ENCODE measurements around the gene MED6.

MED6 gene

DNA sequence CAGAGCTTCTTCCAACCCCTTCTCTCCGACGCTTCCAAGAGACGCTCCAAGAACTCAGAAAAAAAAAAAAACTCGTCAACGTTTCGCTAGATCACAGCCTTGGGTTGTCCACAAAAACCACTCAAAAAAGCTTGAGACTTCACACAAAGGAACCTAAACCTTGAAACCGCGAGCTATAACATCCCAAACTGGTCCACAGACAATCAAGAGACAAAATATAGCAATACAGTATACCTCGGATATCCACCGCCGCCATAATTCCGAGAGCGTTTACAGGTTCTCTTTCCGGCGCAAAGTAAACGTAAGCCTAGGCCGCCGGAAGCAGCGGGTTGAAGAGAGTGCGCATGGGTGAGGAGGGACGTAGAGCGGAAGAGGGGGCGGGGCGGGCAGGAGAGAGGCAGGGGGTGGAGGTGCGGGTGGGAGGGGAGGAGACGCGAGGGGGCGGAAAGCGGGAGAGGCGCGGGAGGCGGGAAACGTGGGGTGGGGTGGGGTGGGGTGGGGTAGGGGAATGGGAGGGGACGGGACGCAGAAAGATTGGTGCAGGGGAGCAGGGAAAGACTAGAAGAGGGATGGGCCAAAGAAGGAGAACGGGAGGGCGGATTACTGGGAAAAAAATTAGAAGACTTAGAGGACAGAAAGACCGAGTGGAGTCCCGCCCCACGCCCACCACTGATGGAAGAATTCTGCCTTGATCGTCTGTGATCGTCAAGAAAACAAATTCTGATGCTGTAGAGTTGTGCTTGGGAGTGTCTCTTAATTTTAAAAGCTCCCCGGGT is at the start of gene MED6:
Gene MED6 (minus strand): TSS at position 274 of the 776 bp plus-strand sequence. CDS start 18 bp downstream, at position 256.
- in situ Hi-C loops (cut with MboI; ENCODE audit: low sequenced_read_pairs), result no loop called here

- in situ Hi-C loops (cut with MboI; ENCODE audit: low sequenced_read_pairs), result no loop called here
These were observed 49.3 kb upstream of the MED6 start for GRCh38 chr14:70649803-70650202.

GRCh38 chr14:70648346-70648745 is 47.9 kb upstream of the MED6 start:
- in situ Hi-C loops (cut with MboI; ENCODE audit: low sequenced_read_pairs), result no loop called here

DNA sequence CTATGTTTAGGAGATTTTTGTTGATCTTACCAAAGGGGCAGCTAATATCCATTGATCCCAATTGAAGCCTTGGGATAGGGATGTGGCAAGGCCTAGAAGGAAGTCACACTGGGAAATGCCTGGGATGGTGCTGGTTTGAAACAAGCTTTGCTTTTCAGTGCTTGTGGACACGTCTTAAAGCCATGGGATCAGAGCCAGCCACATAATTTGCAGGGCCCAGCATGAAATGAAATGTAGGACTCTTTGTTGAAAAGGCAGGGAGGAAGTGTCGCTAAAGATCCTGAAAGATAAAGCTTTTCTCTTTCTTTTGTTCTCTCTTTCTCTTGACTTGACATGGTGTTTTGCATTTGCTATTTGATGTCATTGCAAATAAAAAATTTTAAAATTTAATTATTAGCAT is 46.2 kb upstream of the MED6 start:
- in situ Hi-C loops (cut with MboI; ENCODE audit: low sequenced_read_pairs), result no loop called here

DNA sequence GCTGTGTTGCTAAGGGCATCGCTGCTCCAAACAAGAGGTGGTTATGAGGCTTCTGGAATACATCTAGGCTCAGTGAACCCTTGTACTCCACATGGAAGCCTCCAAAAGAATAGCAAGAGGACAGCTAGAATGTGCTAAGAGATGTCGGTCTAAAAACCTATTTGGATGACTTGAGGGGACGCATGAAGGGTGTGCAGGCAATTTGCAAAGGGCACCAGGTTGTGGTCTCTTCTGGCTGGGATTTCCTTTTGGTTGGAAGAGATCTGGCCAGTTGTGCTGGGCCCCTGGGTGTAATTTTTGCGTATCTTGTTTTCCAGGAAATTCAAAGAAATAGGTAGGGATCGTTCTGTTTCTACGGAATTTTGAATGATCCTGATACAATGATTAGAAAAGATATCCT is 45.4 kb upstream of the MED6 start:
- in situ Hi-C loops (cut with MboI; ENCODE audit: low sequenced_read_pairs), result no loop called here

- in situ Hi-C loops (cut with MboI; ENCODE audit: low sequenced_read_pairs), result no loop called here
These were observed 43.5 kb upstream of the MED6 start for GRCh38 chr14:70643967-70644366.

GRCh38 chr14:70642303-70643235 is 42.1 kb upstream of the MED6 start:
- in situ Hi-C loops (cut with MboI; ENCODE audit: low sequenced_read_pairs), result no loop called here

- in situ Hi-C loops (cut with MboI; ENCODE audit: low sequenced_read_pairs), result no loop called here
These were observed 41.3 kb upstream of the MED6 start, which contains the start of gene TTC9 for GRCh38 chr14:70641548-70642302. TTC9 (plus strand) TSS chr14:70641916; CDS start chr14:70642130, 214 bp downstream.

DNA sequence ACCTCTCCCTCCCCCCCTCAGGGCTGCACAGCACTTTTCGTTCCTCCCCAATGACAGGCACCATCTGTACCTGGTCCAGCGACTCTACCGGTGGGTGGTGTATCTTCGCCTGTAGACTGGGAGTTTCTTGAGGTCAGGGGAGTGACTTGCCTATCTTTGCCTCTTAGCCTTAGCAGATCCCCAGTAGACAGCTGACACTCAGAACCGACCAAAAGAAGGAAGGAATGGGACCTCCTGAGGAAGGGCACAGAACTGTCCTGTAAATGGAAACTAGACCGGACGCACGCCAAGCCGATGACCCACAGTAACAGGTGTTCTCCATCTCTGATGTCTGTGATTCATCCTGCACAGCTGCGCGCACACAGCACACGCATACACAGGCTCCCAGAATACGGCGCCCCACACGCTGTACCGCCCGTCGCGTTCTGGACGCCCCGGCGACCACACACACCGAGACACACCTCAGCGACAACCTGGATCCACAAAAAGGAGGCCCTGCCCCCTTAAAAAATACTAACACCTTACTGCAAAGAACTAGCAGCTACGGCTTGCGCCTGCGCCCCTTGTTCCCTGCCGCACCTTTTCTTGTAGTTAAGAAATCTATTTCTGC is 40.6 kb upstream of the MED6 start:
- in situ Hi-C loops (cut with MboI; ENCODE audit: low sequenced_read_pairs), result no loop called here

DNA sequence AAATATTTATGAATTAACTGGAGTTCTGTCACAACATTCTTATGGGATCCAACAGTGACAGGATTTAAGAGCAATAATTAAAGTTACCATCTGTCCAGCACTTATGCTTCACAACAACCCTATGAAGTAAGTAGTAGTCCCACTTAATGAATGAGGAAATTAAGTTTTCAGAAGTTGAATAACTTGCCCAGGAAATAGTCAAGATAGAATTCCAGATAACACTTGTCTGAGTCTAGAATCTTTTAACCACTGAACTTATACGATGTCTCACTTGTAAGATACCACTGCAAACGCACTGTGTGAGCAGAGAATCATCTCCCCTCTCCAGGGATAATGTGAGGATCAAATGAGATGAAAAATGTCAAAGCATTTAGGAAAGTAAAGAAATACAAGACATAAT is 38.0 kb upstream of the MED6 start:
- in situ Hi-C loops (cut with MboI; ENCODE audit: low sequenced_read_pairs), result no loop called here

GRCh38 chr14:70635971-70636595 is 35.6 kb upstream of the MED6 start:
- in situ Hi-C loops (cut with MboI; ENCODE audit: low sequenced_read_pairs), result no loop called here

- in situ Hi-C loops (cut with MboI; ENCODE audit: low sequenced_read_pairs), result no loop called here
These were observed 31.5 kb upstream of the MED6 start for GRCh38 chr14:70631948-70632347.

- in situ Hi-C loops (cut with MboI; ENCODE audit: low sequenced_read_pairs), result no loop called here
These were observed 24.5 kb upstream of the MED6 start for GRCh38 chr14:70624972-70625371.

GRCh38 chr14:70622111-70622712 is 21.8 kb upstream of the MED6 start:
- in situ Hi-C loops (cut with MboI; ENCODE audit: low sequenced_read_pairs), result no loop called here

DNA sequence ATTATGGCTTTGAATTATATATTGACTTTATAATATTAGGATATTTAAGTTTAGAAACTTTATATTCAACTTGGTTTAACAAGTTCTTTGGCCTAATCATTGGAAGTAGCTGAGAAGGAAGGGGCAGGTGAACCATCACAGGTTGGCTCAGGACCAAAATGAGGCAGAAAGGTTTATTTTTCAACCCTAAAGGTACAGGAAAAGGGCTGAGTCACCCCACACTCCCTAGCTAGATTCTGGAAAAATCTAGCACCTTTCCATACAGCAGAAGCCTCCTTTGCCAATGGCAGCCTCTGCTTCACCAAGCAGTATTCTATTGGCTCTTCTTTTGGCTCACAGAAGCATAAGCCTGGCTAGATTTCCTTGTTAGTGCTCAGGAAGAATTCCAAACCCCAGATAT is 19.3 kb upstream of the MED6 start:
- in situ Hi-C loops (cut with MboI; ENCODE audit: low sequenced_read_pairs), result no loop called here

- in situ Hi-C loops (cut with MboI; ENCODE audit: low sequenced_read_pairs), result no loop called here
These were observed 17.9 kb upstream of the MED6 start for GRCh38 chr14:70618314-70618713.

- in situ Hi-C loops (cut with MboI; ENCODE audit: low sequenced_read_pairs), result no loop called here
These were observed 16.2 kb upstream of the MED6 start for GRCh38 chr14:70616646-70617045.

DNA sequence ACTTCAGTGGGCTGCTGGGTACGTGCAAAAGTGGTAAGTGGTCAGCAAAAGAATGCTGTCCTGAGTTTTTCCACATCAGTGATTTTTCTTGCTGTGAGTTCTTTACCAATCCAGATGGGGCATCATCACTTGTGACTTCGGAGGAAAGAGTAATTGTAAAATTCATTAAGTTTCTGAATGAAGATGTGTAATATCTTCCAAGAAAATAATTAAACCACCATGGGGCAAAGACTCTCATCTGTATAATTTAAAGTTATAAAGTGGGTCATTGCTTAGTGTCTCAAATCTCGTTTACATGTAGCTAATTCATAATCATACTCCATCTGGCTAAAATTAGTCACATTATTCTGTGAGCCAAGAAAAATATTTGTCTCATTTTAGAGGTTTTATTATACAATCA is 10.8 kb upstream of the MED6 start:
- in situ Hi-C loops (cut with MboI; ENCODE audit: low sequenced_read_pairs), result no loop called here

DNA sequence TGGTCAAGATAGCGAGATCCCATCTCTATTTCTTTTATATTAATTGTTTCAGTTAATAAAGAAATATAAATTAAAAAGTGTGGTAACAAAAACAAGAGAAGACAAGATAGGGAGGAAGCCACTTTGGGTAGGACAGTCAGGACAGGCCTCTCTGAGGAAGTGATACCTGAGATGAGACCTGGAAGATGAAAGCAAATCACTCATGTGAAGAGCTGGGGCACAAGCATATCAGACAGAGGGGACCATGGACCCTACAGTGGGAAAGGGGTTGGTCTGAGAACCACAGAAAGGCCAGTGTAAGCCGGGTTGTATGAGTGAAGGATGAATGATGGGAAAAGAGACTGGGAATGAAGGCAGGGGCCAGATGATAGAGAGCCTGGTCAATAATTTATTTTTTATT is 1.8 kb upstream of the MED6 start:
- in situ Hi-C loops (cut with MboI; ENCODE audit: low sequenced_read_pairs), result no loop called here

DNA sequence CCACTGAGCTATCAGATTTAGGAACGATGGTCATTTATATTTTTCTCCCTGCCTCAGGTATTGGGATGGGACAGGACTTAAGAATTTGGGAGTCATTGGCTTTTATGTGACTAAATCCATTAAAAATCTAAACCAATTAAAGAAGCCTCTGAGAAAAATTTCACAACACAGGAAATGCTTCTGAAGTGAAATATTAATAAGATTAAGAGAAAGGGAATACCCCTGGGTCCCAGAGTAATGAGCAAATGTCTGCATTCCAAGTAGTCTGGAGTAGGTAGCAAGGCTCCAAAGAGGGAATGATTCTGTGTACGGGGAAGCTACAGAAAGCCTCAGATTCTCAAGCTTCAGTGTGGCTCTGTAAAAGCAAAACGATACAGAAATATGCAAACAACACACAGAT is 707 bp upstream of the MED6 start:
- in situ Hi-C loops (cut with MboI; ENCODE audit: low sequenced_read_pairs), result no loop called here

Measured in hTERT RPE-1 (cell line).